Subcutaneous adipose tissue (tissue), 4 donors: ENCODE measurements around the gene MCTP2. TPM values are rescaled to one million over a fixed set of nuclear protein-coding genes. Genes with fewer than 3 reads are reported as not detected.

Experiments
- CTCF ChIP-seq: fragments of 450-650 bp; IDR thresholded peaks from one replicate; pipeline ENCODE4 v1.5.1; 2016; ENCODE audit warnings: low read depth, mild to moderate bottlenecking, control low read depth, antibody characterized with exemption, moderate library complexity
- total RNA-seq, 4 donors: library from RNA; depleted of rRNA; stranded (reverse); fragments of >200 nt; gene quantifications; one replicate each; pipeline ENCODE4 v1.1.0, GENCODE V29; 2016

The MCTP2 gene
- total RNA-seq, 4 donors from 2014 or later, result 2.6 to 5.5 (median 4.6) TPM

DNA sequence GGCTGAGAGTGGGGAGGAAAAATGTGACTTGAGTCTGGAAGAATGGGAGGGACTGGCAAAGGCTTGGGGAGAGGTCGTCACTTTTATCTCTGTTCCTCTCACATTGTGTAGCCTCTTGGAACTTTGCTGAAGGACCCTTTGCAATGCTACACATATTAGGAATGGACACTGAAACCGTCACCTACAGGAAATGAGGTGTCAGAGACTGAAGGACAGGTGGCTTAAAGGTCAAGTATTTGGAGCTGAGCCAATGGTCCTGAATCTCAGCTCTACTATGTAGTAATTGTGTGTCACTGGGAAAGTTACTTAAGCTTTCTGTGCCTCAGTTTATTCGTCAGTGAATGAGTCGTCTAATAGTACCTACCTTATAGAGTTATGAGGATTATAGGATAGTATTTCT is 14.7 kb downstream of the MCTP2 start:
- no peak for TF ChIP-seq CTCF

GRCh38 chr15:94247789-94248638 is 16.7 kb downstream of the MCTP2 start:
- TF ChIP-seq CTCF, result no peak

- no peak for TF ChIP-seq CTCF
These were observed 19.4 kb downstream of the MCTP2 start for GRCh38 chr15:94250801-94251200.

- TF ChIP-seq CTCF, result no peak
These were observed 20.9 kb downstream of the MCTP2 start for GRCh38 chr15:94252223-94252766.

DNA sequence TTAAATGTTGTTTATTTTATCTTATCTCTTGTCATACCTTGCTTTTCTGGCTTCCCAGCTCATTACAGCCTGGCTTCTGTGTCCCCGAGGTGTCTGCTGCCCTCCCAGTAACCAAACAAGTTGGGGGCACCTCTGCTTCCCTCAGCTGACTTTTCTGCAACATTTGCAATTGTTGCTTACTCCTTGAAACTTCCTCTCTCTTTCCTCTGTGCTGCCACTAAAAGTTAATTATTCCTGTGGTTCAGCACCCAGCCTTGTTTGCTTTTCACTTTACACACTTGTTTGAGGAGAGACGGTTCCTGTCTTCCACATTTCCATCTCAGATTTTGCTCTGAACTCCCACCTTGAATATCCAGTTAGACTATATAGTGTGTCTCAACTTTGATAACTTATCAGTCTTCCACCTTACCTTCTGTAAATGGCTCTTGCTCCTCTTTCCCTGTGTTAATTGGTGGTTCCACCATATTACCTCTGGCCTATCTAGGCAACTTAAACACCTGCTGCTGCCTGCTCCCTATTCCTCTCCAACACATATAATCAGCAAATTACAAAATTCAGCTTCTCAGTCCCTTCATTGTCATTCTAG is 21.6 kb downstream of the MCTP2 start:
- TF ChIP-seq CTCF, result no peak

DNA sequence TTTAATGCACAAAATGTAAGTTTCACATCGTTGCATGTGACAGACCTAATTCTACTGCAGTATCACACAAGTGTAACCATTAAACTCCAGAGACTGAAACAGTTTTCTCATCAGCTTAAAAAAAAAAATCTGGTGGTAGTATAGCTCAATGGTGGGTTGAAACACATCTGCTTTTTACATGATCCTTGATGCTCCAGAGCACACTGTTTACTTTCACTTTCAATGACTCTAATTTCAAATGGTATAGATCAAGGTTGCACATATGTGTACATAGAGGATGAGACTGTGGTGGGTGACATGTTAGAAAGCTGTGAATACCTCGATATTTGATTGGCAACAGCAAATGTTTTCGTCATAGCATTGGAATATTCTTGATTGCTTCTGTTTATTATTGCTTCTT is 22.4 kb downstream of the MCTP2 start:
- no peak for TF ChIP-seq CTCF

DNA sequence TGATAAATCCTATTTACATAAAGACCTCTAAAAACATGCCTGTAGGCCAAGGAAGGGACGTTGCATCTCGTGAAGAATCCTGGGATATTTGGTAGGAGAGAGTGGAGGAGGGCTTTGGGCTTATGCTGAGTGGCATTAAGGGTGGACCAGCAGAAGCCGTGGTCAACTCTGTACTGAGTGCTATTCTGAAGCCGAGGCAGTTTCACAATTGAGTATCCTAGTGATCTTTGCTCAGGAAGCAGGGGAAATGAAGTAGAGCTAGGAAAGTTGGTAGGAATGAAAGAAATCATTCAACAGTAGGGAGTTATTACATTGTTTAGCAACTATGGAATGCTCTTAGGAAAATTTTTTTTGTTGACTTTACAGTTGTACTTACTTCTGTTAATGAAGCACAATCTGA is 24.2 kb downstream of the MCTP2 start:
- TF ChIP-seq CTCF, result no peak
